ENCODE data around the gene CDC37. TPM values are rescaled to one million over a fixed set of nuclear protein-coding genes. Genes with fewer than 3 reads are reported as not detected.
"Not testable (repeated sequence)": the region's sequence is repeated elsewhere in the genome, so short reads cannot be mapped to it uniquely, and the experiment has no call there.

CDC37 gene
- total RNA-seq, 2 experiments from 2014 or later = 269 to 332 TPM

DNA sequence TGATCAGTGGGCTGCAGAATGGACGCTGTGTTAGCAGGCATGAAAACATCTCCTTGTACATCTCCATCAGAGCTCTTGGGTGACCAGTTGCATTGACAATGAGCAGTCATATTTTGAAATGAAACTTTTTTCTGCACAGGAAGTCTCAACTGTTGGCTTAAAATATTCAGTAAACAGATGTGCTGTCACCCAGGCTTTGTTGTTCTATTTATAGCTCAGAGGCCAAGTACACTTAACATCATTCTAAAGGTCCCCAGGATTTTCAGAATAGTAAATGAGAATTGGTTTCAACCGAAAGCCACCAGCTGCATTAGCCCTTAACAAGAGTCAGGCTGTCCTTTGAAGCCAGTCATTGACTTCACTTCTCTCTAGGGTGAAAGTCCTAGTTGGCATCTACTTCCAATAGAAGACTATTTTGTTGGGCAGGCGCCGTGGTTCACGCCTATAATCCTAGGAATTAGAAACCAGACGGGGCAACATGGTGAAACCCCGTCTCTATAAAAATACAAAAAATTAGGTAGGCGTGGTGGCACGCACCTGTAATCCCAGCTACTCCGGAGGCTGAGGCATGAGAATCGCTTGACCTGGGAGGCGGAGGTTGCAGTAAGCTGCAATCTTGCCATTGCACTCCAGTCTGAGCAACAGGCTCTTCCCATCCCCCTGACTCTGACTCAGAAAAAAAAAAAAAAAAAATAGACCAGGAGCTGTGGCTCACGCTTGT lies 9.1 kb upstream of the CDC37 start:
- DNase-seq (ENCODE audit: low spot score) = peak; percentile 99
- CTCF ChIA-PET (ENCODE audit: unreplicated experiment) = interaction anchor here (0.9 kb wide), 1 partner anchor 8 kb away, joined by 4 read pairs; the partner anchor contains the start of gene PDE4A
- Histone ChIP-seq H3K9me3 (ENCODE audit: low read length) (peaks cover 5% of the 10 kb centered on the region; the same call in 1 of the 2 replicates), H3K79me2 (ENCODE audit: insufficient read depth, low read depth, low read length) (peaks cover 45% of the 10 kb centered on the region), H3K4me1 (ENCODE audit: insufficient read depth, low read length, poor library complexity, severe bottlenecking) (peaks cover 94% of the 10 kb centered on the region), H3K4me3 (ENCODE audit: low read depth, low read length, poor library complexity, severe bottlenecking) (peak overlapping the region; percentile 61), H3K9me2 (ENCODE audit: insufficient read depth, low read length) (no peaks in the 10 kb centered on the region), H3K27ac (ENCODE audit: low read depth, low read length, poor library complexity, severe bottlenecking) (peak overlapping the region; percentile 100), H2AFZ (ENCODE audit: low read length) (no peak overlapping the region), H3K36me3 (ENCODE audit: insufficient read depth, low read length) (peaks cover 22% of the 10 kb centered on the region), H3K4me2 (ENCODE audit: low read length) (peak overlapping the region; percentile 78), H4K20me1 (ENCODE audit: insufficient read depth, low read length) (no peaks in the 10 kb centered on the region)
- BruUV-seq (replicated peaks) = TSS peak; percentile 92
- intact Hi-C loops (cut with micrococcal nuclease; ENCODE audit: unreplicated experiment) = no loop called here
- no peak for TF ChIP-seq EZH2phosphoT487 (IDR thresholded peaks at IDR 0.05; ENCODE audit: borderline replicate concordance, low read depth, low read length)
- TF ChIP-seq, protein P1, sequence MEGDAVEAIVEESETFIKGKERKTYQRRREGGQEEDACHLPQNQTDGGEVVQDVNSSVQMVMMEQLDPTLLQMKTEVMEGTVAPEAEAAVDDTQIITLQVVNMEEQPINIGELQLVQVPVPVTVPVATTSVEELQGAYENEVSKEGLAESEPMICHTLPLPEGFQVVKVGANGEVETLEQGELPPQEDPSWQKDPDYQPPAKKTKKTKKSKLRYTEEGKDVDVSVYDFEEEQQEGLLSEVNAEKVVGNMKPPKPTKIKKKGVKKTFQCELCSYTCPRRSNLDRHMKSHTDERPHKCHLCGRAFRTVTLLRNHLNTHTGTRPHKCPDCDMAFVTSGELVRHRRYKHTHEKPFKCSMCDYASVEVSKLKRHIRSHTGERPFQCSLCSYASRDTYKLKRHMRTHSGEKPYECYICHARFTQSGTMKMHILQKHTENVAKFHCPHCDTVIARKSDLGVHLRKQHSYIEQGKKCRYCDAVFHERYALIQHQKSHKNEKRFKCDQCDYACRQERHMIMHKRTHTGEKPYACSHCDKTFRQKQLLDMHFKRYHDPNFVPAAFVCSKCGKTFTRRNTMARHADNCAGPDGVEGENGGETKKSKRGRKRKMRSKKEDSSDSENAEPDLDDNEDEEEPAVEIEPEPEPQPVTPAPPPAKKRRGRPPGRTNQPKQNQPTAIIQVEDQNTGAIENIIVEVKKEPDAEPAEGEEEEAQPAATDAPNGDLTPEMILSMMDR (conservative IDR thresholded peaks at IDR 0.05; ENCODE audit: low read length) = no peak
- POLR2A ChIA-PET = interaction anchor here (0.6 to 2.0 kb wide), 12 partner anchors 8 to 172 kb away, joined by 3 to 8 read pairs (median 4); partner anchors contain the start of gene PDE4A

DNA sequence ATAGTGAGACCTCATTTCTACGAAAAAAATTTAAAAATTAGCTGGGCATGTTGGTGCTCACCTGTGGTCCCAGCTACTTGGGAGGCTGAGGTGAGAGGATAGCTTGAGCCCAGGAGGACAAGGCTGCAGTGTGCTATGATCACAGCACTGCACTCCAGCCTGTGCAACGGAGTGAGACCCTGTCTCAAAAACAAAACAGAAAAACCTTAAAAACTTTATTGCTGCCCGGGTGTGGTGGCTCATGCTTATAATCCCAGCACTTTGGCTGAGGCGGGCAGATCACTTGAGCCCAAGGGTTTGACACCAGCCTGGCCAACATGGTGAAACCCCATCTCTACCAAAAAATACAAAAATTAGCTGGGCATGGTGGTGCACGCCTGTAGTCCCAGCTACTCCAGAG lies 7.9 kb upstream of the CDC37 start:
- H3K9me3 ChIP-seq (ENCODE audit: low read length); H3K9me2 ChIP-seq (ENCODE audit: insufficient read depth, low read length); intact Hi-C loops (cut with micrococcal nuclease; ENCODE audit: unreplicated experiment); BruUV-seq (replicated peaks); H2AFZ ChIP-seq (ENCODE audit: low read length); H4K20me1 ChIP-seq (ENCODE audit: insufficient read depth, low read length): not testable (repeated sequence)
- POLR2A ChIA-PET = interaction anchor here (0.9 to 2.0 kb wide), 4 partner anchors 9 to 169 kb away, joined by 3 to 7 read pairs (median 6); partner anchors contain the start of genes ICAM5 and PDE4A
- H3K27ac ChIP-seq (ENCODE audit: low read depth, low read length, poor library complexity, severe bottlenecking) = peak overlapping the region; percentile 100
- peaks cover 98% of the 10 kb centered on the region for H3K4me1 ChIP-seq (ENCODE audit: insufficient read depth, low read length, poor library complexity, severe bottlenecking)
- H3K4me3 ChIP-seq (ENCODE audit: low read depth, low read length, poor library complexity, severe bottlenecking) = peak overlapping the region; percentile 61
- H3K4me2 ChIP-seq (ENCODE audit: low read length) = peak overlapping the region; percentile 78
- peaks cover 22% of the 10 kb centered on the region for H3K36me3 ChIP-seq (ENCODE audit: insufficient read depth, low read length)
- peaks cover 43% of the 10 kb centered on the region for H3K79me2 ChIP-seq (ENCODE audit: insufficient read depth, low read depth, low read length)
- peak; percentile 63 for DNase-seq (ENCODE audit: low spot score)
- CTCF ChIA-PET (ENCODE audit: unreplicated experiment) = interaction anchor here (0.9 kb wide), 1 partner anchor 10 kb away, joined by 3 read pairs; no protein-coding TSS in a partner anchor

DNA sequence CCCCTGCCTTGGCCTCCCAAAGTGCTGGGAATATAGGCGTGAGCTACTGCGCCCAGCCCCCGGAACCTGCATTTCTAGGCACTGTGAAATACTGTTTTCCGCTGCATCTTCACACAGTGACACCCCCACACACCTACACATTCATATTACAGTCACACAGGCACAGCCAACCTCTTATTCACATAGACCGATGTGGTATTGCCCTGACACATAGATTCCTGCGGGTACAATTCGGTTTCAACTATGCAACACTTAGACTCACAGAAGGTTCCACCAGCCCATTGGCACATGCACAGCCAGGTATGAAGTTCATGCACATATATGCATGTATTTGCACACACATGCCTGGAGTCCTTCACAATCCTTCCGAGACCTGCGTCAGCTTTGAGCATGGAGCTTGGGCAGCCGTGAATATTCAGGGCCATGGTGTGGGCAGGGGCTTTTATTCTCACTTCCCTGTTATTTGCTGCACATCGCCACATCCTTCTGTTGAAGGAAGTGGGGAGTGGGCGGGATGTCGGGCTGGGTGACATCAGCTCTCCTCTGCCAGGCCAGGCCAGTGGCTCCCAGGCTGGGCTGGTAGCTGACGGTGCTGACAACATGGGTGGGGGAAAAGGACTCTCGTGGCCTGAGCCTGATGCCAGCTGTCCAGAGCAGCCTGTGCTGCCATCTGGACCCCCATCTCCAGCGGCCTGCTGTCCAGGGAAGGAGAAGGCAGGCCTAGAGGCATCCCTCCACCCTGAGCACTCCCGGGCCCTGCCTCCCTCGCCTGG lies 5.4 kb upstream of the CDC37 start:
- peaks cover 10% of the 10 kb centered on the region; the same call in 1 of the 2 replicates for H3K36me3 ChIP-seq (ENCODE audit: insufficient read depth, low read length)
- no peaks in the 10 kb centered on the region; the same call in 1 of the 2 replicates for H3K9me3 ChIP-seq (ENCODE audit: low read length)
- peak; percentile 81 for DNase-seq (ENCODE audit: low spot score)
- no peaks in the 10 kb centered on the region for H3K9me2 ChIP-seq (ENCODE audit: insufficient read depth, low read length)
- TF ChIP-seq, protein P1 (conservative IDR thresholded peaks at IDR 0.05; ENCODE audit: low read length) = no peak
- no peak for TF ChIP-seq EZH2phosphoT487 (IDR thresholded peaks at IDR 0.05; ENCODE audit: borderline replicate concordance, low read depth, low read length)
- ChIA-PET CTCF (ENCODE audit: unreplicated experiment) (interaction anchor here (0.6 kb wide), 2 partner anchors 14 to 15 kb away, joined by 3 read pairs; no protein-coding TSS in a partner anchor), POLR2A (interaction anchor here (0.5 to 5.8 kb wide), 3 partner anchors 9 to 685 kb away, joined by 3 to 60 read pairs (median 4); no protein-coding TSS in a partner anchor)
- peaks cover 94% of the 10 kb centered on the region for H3K4me1 ChIP-seq (ENCODE audit: insufficient read depth, low read length, poor library complexity, severe bottlenecking)
- no TSS peak for BruUV-seq (replicated peaks)
- H3K4me3 ChIP-seq (ENCODE audit: low read depth, low read length, poor library complexity, severe bottlenecking) = peak overlapping the region; percentile 54
- intact Hi-C loops (cut with micrococcal nuclease; ENCODE audit: unreplicated experiment) = loop anchor here (5.0 to 10.0 kb wide), 3 partner anchors 94 to 304 kb away; partner anchors contain the start of genes ANGPTL6, ILF3, KEAP1 and PPAN
- H2AFZ ChIP-seq (ENCODE audit: low read length) = no peak overlapping the region
- peaks cover 26% of the 10 kb centered on the region; the same call in 1 of the 2 replicates for H3K79me2 ChIP-seq (ENCODE audit: insufficient read depth, low read depth, low read length)
- H3K4me2 ChIP-seq (ENCODE audit: low read length) = peak overlapping the region; percentile 71
- peak overlapping the region; percentile 100 for H3K27ac ChIP-seq (ENCODE audit: low read depth, low read length, poor library complexity, severe bottlenecking)
- H4K20me1 ChIP-seq (ENCODE audit: insufficient read depth, low read length) = no peaks in the 10 kb centered on the region
